ENCODE data around the gene CPSF6.
"Not testable (repeated sequence)": the region's sequence is repeated elsewhere in the genome, so short reads cannot be mapped to it uniquely, and the experiment has no call there.

The CPSF6 gene

DNA sequence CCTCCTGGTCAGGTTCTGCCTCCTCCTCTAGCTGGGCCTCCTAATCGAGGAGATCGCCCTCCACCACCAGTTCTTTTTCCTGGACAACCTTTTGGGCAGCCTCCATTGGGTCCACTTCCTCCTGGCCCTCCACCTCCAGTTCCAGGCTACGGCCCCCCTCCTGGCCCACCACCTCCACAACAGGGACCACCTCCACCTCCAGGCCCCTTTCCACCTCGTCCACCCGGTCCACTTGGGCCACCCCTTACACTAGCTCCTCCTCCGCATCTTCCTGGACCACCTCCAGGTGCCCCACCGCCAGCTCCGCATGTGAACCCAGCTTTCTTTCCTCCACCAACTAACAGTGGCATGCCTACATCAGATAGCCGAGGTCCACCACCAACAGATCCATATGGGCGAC, 19.3 kb downstream of the CPSF6 start:
- no peak for DNase-seq (ENCODE audit: low spot score)

- DNase-seq (ENCODE audit: low spot score), result no peak
Measured at GRCh38 chr12:69262264-69262974, 23.1 kb downstream of the CPSF6 start.

DNA sequence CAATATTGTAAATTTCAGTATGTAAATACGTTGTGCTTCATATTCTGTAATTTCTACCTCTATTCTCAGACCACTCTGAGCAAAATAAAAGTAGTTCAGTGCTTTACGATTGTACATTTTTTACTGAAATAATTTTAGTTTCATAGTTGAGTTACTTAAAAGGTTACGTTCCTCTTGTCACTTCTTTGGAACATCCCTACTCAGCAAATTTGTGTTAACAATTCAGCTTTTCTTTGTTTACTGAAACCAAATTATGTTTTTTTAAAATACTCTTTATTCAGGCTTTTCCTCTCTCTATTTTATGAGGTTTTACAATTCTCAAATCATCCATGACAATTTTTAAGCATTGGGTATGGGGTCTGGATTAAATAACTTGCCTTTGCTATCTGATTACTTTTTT, 25.8 kb downstream of the CPSF6 start:
- DNase-seq (ENCODE audit: low spot score), result no peak

- not testable (repeated sequence) for DNase-seq (ENCODE audit: low spot score)
Measured at GRCh38 chr12:69265633-69266032, 26.3 kb downstream of the CPSF6 start.

- no peak for DNase-seq (ENCODE audit: low spot score)
Measured at GRCh38 chr12:69266036-69266635, 26.8 kb downstream of the CPSF6 start.

DNA sequence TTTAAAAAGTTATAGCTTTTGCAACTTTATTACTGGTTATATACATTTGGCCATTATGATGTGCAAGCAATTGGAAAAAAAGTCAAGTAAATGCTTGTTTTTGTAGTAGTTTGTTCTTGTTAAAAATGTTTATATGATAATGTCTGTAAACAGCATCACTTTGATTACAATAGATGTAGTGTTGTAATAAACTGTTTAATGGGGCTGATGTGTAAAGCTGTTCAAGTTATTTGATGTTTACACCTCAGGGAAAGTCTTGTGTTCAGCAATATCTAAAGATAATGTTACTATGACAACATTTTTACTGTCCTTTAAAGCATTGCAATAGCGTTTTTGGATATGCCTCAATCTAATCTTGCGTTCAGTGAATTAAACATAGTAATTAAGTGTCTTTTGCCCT, 30.4 kb downstream of the CPSF6 start:
- no peak for DNase-seq (ENCODE audit: low spot score)

- DNase-seq (ENCODE audit: low spot score), result no peak
Measured at GRCh38 chr12:69272511-69272910, 33.1 kb downstream of the CPSF6 start.

DNA sequence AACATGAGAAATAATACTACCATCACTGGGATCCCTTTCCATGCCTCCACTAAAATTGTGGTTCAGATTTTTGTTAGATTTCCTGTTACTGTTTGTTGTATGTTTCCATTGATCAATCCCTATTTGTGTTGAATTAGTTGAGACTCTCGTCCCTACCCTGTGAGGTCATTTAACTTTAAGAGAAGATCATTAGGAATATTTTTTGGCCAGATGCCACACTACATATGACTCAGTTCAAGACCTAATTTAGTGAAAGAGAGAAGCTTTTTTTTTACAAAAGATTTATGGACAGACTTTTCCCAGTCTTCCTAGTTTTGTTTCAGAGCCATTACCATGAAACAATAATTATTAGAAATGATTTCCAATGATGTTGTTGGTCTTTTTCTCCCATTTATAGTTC, 35.5 kb downstream of the CPSF6 start:
- no peak for DNase-seq (ENCODE audit: low spot score)

DNA sequence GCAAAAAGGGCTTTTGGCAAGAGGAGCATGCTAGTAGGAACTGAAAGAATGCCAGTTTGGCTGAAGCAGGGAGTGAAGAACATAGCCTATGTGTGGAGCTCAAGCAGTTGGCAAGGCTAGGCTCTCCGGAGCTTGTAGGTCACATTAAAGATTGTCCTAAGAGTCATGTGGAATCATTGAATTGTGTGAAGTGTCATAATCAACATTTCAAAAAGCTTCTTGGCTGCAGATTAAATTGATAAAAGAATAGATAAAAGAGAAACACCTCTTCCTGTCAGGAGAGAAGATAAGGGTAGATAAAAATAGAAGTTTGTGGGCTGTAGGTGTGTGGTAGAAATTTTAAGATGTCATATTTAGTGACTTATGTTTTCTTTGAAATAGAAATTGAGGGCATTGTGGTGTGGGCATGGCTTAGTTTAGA, 36.1 kb downstream of the CPSF6 start:
- peak; percentile 33 for DNase-seq (ENCODE audit: low spot score)

DNA sequence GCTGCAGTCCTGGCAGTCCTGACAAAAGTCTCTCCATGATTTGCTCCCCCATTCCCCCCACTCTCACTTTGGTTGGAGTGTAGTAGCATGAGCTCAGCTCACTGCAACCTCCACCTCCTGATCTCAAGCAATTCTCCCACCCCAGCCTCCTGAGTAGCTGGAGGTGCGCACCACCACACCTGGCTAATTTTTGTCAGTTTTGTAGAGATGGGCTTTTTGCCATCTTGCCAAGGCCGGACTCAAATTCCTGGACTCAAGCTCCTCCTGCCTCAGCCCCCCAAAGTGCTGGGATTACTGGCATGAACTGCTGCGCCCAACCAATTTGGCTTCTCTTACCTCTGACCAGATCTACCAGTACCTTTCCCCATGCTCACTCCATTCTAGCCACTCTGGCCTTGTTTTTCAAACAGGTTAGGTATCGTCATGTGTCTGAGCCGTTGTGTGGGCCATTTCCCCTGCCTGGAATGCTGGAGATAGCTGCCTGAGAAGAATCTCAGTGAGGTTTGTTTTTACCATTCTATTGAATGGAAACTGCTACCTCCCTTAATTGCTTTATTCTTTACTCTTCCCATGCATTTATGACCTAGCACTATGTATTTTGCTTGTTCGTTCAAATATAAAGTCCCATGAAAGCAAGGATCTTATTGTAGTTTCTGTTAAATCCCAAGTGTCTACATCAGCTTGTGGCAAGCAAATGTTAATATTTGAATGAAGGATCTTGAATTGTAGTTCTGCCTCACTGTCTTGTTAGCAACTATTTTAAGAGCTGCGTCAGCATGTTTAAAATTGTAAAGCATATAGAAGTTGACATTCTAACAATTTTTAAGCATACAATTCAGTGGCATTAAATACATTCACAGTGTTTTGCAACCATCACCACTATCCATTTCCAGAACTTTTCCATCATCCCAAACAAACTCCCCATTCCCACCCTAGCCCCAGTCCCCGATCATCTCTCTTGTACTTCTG, 39.7 kb downstream of the CPSF6 start:
- DNase-seq (ENCODE audit: low spot score), result no peak

GRCh38 chr12:69284131-69284530, 44.8 kb downstream of the CPSF6 start:
- peak; percentile 66 for DNase-seq (ENCODE audit: low spot score)

DNA sequence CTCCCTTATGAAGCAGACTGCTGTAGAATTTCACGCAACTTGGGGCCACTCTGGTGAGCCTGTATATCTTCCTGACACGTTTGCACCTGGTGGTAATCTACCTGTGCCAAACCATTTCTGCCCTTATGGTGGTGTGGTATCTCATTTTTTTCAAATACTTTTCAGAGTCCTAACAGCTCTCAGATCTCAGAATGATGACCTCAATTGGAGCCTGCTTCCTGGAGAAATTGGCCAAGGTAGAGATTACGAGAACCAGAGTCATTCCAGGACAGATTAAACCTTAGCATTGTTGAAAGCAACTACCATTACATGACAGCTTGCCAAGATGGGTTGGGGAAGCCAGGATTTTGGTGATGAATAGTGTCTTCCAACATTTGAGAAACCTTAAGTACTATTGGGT, 48.2 kb downstream of the CPSF6 start:
- no peak for DNase-seq (ENCODE audit: low spot score)

DNA sequence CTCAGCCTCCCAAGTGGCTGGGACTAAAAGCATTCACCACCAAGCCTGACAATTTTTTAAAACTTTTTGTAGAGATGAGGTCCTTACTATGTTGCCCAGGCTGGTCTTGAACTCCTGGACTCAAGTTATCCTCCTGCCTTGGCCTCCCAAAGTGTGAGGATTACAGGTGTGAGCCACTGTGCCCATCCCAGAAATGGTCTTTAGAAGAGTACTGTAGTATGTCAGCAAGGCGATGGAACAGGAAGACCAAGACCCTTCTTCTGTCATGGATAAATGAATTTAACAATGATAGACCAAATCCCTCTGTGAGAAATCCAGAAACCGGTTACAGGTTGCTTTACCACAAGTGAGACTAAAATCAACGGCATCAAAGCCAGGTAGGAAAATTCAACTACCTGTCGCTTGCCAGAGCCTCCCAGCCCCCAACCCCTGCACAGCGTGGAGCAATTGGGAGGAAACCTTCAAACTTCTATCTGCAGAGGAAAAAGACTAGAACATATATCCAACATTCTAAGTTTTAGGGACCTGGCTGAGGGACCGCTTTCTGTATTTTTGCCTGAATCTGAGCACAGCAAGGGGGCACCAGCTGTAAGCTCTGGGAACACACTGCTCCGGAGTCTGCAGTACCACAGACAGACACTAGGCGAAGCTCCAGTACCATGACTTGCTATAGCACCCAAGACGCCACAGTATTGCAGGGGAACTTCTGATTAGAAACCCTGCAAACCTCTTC, 51.3 kb downstream of the CPSF6 start:
- peak; percentile 90 for DNase-seq (ENCODE audit: low spot score)

- no peak for DNase-seq (ENCODE audit: low spot score)
Measured at GRCh38 chr12:69291278-69291593, 51.9 kb downstream of the CPSF6 start.

- no peak for DNase-seq (ENCODE audit: low spot score)
Measured at GRCh38 chr12:69298133-69298532, 58.8 kb downstream of the CPSF6 start.

DNA sequence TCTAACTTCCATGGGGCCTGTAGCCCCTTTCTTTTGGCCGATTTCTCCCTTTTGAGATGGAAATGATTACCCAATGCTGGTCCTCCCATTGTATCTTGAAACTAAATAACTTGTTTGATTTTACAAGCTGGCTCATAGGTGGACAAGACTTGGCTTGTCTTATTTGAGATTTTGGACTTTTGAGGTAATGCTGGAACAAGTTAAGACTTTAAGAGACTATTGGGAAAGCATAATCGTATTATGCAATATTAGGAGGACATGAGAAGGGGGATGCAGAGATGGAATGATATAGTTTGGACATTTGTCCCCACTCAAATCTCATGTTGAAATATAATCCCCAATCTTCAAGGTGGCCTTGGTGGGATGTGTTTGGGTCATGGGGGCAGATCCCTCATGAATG, 59.6 kb downstream of the CPSF6 start:
- no peak for DNase-seq (ENCODE audit: low spot score)

GRCh38 chr12:69304284-69304683, 64.9 kb downstream of the CPSF6 start:
- no peak for DNase-seq (ENCODE audit: low spot score)

- DNase-seq (ENCODE audit: low spot score), result no peak
Measured at GRCh38 chr12:69309461-69309860, 70.1 kb downstream of the CPSF6 start.

DNA sequence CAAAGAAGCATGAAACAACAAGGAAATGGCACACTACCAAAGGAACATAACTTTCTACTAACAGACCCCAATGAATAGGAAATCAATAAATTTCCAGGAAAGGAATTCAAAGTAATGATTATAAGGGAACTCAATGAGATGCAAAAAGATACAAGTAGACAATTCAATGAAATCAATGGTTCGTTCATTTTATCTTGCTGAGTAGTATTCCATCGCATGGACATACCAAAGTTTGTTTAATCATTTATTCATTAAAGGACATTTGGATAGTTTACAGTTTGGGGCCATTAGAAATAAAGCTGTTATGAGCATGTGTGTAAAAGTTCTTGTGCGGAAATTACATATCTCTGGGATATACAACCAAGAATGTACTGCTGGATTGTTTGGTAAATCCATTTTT, 73.8 kb downstream of the CPSF6 start:
- no peak for DNase-seq (ENCODE audit: low spot score)

- not testable (repeated sequence) for DNase-seq (ENCODE audit: low spot score)
Measured at GRCh38 chr12:69316784-69317183, 77.4 kb downstream of the CPSF6 start.

- DNase-seq (ENCODE audit: low spot score), result not testable (repeated sequence)
Measured at GRCh38 chr12:69317233-69317632, 77.9 kb downstream of the CPSF6 start.

- no peak for DNase-seq (ENCODE audit: low spot score)
Measured at GRCh38 chr12:69318225-69318624, 78.9 kb downstream of the CPSF6 start.

All from Ammon's horn (tissue), 1 donor.